Upper lobe of left lung (tissue), 6 donors: ENCODE results near the gene ABR. TPM values are rescaled to one million over a fixed set of nuclear protein-coding genes. Genes with fewer than 3 reads are reported as not detected.

Source experiments
- ATAC-seq, 2 donors: fragments of 200-7000 bp; cut with Tn5 transposase; one replicate each; pipeline ENCODE4 v1.9.1; 2022; ENCODE audit warnings: mild to moderate bottlenecking in 2 of 2, moderate library complexity in 2 of 2; ENCODE audit not compliant: low FRiP score in 2 of 2
- DNase-seq, 2 donors: peaks; one replicate each; pipeline ENCODE4 v3.0.0-alpha.2; 2019 to 2020
- H3K27ac ChIP-seq, 4 donors: fragments of 200-600 bp; sonication (generic); one replicate each; pipeline ENCODE4 v1.5.1; 2016 to 2019
- H3K27me3 ChIP-seq, 4 donors: fragments of 200-600 bp; sonication (generic); one replicate each; pipeline ENCODE4 v1.5.1; 2017 to 2019
- H3K36me3 ChIP-seq, 4 donors: fragments of 200-600 bp; sonication (generic); one replicate each; pipeline ENCODE4 v1.5.1; 2016 to 2019
- H3K4me1 ChIP-seq, 4 donors: fragments of 200-600 bp; sonication (generic); one replicate each; pipeline ENCODE4 v1.5.1; 2018 to 2019
- H3K4me3 ChIP-seq, 4 donors: fragments of 200-600 bp; sonication (generic); one replicate each; pipeline ENCODE4 v1.5.1; 2017 to 2019; ENCODE audit warnings: mild to moderate bottlenecking in 2 of 4, moderate library complexity in 1 of 4
- H3K9me3 ChIP-seq, 4 donors: fragments of 200-600 bp; sonication (generic); one replicate each; pipeline ENCODE4 v1.5.1; 2018 to 2019
- EP300 ChIP-seq, 4 donors: sonication (generic); formaldehyde crosslinking; IDR thresholded peaks; one replicate each; pipeline ENCODE4 v1.5.1; 2017; ENCODE audit warnings: antibody characterized with exemption in 4 of 4, control low read depth in 2 of 4
- POLR2A ChIP-seq, 4 donors: fragments of 450-650 bp; IDR thresholded peaks; one replicate each; pipeline ENCODE4 v1.5.1; 2016 to 2017; ENCODE audit warnings: antibody characterized with exemption in 4 of 4, mild to moderate bottlenecking in 2 of 4
- POLR2AphosphoS5 ChIP-seq, 2 donors: sonication (generic); formaldehyde crosslinking; IDR thresholded peaks; one replicate each; pipeline ENCODE4 v1.5.1; 2017; ENCODE audit warnings: antibody characterized with exemption in 2 of 2
- WGBS, 2 donors: methylation state at CpG; one replicate each; pipeline ENCODE4 v1.1.5; 2017 to 2018; 5-methylcytosine and 5-hydroxymethylcytosine counted together
- total RNA-seq, 6 donors: library from RNA; depleted of rRNA in 4 of 6; stranded (reverse); fragments of >200 nt in 4 of 6; gene quantifications; one replicate each; pipeline versions ENCODE4 v1.1.0 to v1.2.1, GENCODE V29; 2016 to 2021
- TF ChIP-seq, protein P1 (sequence below), 6 experiments: fragments of 450-650 bp in 4 of 6; fragments of 200-600 bp in 2 of 6; sonication (generic) in 2 of 6; IDR thresholded peaks; one replicate each; pipeline ENCODE4 v1.5.1; 2016 to 2019; ENCODE audit warnings: antibody characterized with exemption in 6 of 6
- donor health status: DM: no; HTN: no; CAD: no; lungs with moderate emphysema.
- donor health status: DM: no; HTN: yes; CAD: no; lungs with severe emphysema.

The ABR gene
- total RNA-seq, 6 donors from 2014 or later: 117 to 645 (median 206) TPM

DNA sequence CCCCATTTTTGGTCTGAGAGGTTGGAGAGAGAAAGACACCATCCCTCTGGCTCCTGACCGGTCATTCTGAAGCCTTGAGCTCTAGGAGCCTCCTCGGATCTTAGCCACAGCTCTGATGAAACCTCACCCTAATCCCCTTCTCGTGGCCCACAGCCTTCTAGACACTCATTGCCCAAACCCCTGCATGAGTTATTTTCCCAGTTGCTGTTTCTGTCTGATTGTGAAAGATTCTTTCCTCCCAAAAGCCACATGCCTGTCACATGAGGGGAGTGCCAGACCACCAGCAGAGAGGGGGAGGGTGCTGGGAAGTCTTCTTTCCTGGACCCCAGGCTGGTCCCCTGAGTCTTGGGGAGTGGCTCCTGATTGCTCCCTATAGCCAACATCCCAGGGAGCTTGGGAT is 17.6 kb upstream of the ABR start:
- Histone ChIP-seq H3K36me3 (no peaks in the 10 kb centered on the region), H3K9me3 (no peaks in the 10 kb centered on the region), H3K27me3 (no peaks in the 10 kb centered on the region), H3K27ac (peak overlapping the region; percentile 67 to 82 (median 76)), H3K4me1 (peaks cover 17 to 51% (median 26%) of the 10 kb centered on the region in 4 donors), H3K4me3 (no peak overlapping the region)
- TF ChIP-seq, protein P1, sequence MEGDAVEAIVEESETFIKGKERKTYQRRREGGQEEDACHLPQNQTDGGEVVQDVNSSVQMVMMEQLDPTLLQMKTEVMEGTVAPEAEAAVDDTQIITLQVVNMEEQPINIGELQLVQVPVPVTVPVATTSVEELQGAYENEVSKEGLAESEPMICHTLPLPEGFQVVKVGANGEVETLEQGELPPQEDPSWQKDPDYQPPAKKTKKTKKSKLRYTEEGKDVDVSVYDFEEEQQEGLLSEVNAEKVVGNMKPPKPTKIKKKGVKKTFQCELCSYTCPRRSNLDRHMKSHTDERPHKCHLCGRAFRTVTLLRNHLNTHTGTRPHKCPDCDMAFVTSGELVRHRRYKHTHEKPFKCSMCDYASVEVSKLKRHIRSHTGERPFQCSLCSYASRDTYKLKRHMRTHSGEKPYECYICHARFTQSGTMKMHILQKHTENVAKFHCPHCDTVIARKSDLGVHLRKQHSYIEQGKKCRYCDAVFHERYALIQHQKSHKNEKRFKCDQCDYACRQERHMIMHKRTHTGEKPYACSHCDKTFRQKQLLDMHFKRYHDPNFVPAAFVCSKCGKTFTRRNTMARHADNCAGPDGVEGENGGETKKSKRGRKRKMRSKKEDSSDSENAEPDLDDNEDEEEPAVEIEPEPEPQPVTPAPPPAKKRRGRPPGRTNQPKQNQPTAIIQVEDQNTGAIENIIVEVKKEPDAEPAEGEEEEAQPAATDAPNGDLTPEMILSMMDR (IDR thresholded peaks at IDR 0.05): no peak
- TF ChIP-seq POLR2A (IDR thresholded peaks at IDR 0.05) (peak in 1 of 4 donors; percentile 52), POLR2AphosphoS5 (IDR thresholded peaks at IDR 0.05) (peak; percentile 53 to 56), EP300 (IDR thresholded peaks at IDR 0.05) (peak in 2 of 4 donors; percentile 51 to 68)
- 44 to 64% methylated on average over 3 of the region's 3 CpGs for WGBS, 2 donors
- ATAC-seq (peak; percentile 58 to 86), DNase-seq (peak in 1 of 2 donors; percentile 59)

DNA sequence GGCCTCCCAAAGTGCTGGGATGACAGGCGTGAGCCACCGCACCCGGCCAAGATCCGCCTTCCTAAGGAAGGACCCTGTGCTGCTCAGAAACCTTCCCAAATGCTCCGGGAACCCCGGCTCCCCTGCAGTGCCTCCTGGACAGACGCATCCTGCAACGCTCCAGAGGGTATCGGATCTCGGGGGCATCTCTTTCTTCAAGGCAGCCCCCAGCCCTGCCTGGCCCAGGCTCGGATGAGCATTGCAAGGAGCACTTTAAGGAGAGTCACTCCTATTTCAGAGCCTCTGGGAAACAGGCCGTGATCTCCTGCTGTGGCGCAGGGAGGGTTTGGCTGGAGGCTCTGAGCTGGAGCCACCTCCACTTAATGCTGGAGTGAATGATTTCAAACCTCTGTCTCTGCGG is 17.2 kb upstream of the ABR start:
- DNase-seq: no peak
- 82 to 86% methylated on average over 14 of the region's 14 CpGs for WGBS, 2 donors
- peak overlapping the region in 3 of 4 donors; percentile 74 to 82 (median 77) for H3K27ac ChIP-seq

GRCh38 chr17:1192911-1193699 is 13.3 kb upstream of the ABR start:
- WGBS, 2 donors: 80 to 82% methylated on average over 28 to 31 of the region's 31 CpGs
- TF ChIP-seq, protein P1 (IDR thresholded peaks at IDR 0.05): no peak
- no peak for ATAC-seq
- H3K36me3 ChIP-seq: no peaks in the 10 kb centered on the region
- H3K27ac ChIP-seq: no peak overlapping the region
- H3K4me1 ChIP-seq: peaks cover 28 to 53% (median 31%) of the 10 kb centered on the region in 4 donors
- H3K9me3 ChIP-seq: no peaks in the 10 kb centered on the region
- DNase-seq: no peak
- no peaks in the 10 kb centered on the region for H3K27me3 ChIP-seq
- no peak overlapping the region for H3K4me3 ChIP-seq

More for the DNA sequence above, 17.2 kb upstream of the ABR start:
- Histone ChIP-seq H3K36me3 (no peaks in the 10 kb centered on the region), H3K9me3 (no peaks in the 10 kb centered on the region), H3K4me1 (peaks cover 17 to 51% (median 26%) of the 10 kb centered on the region in 4 donors), H3K4me3 (no peak overlapping the region), H3K27me3 (no peaks in the 10 kb centered on the region)
- no peak for ATAC-seq
- TF ChIP-seq, protein P1 (IDR thresholded peaks at IDR 0.05): no peak
- TF ChIP-seq POLR2AphosphoS5 (IDR thresholded peaks at IDR 0.05) (no peak), EP300 (IDR thresholded peaks at IDR 0.05) (no peak), POLR2A (IDR thresholded peaks at IDR 0.05) (no peak)

DNA sequence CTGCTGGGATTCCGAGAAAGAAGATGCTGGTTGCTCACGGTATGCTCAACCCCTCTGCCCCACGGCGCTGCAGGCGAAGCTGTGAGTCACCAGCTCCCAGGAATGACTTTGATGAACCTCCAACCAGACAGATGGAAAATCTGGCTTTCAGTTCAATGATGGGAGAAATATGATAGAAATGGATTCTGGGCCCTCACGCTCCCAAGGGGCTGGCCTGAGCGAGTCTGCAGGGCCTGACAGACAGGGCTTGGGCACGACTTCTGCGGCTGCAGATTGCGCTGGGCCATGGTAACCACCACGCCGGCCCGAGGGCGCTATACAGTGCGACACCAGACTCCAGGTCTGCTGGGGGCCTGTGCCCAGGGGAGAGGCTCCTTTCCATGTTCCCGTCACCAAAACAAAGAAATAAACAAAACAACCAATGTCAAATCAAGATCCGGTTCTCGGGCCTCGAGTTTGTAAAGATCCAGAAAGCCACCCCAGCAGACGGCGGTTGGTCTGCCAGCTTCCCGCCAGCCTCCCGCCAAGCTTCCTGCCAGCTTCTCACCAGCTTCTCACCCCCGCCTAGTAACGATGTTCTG is 11.1 kb upstream of the ABR start:
- WGBS, 2 donors: 79 to 82% methylated on average over 22 to 25 of the region's 25 CpGs

More for the DNA sequence above, 11.1 kb upstream of the ABR start:
- Histone ChIP-seq H3K4me1 (peaks cover 37 to 63% (median 40%) of the 10 kb centered on the region in 4 donors), H3K27me3 (no peaks in the 10 kb centered on the region), H3K27ac (no peak overlapping the region), H3K36me3 (no peaks in the 10 kb centered on the region), H3K9me3 (no peaks in the 10 kb centered on the region), H3K4me3 (no peak overlapping the region)
- TF ChIP-seq EP300 (IDR thresholded peaks at IDR 0.05) (no peak), POLR2AphosphoS5 (IDR thresholded peaks at IDR 0.05) (no peak), POLR2A (IDR thresholded peaks at IDR 0.05) (no peak)
- TF ChIP-seq, protein P1 (IDR thresholded peaks at IDR 0.05): no peak
- no peak for ATAC-seq
- DNase-seq: peak in 1 of 2 donors; percentile 73
